ENCODE results near the gene S1PR3.

- TF ChIP-seq EZH2phosphoT487 (IDR thresholded peaks at IDR 0.05; ENCODE audit: insufficient read depth, low read depth): no peak
- TF ChIP-seq EZH2 (IDR thresholded peaks at IDR 0.05; ENCODE audit: insufficient read depth, poor library complexity, severe bottlenecking): no peak
Observed at GRCh38 chr9:88979021-88979420, 12.2 kb upstream of the S1PR3 start.
